HepG2 (cell line): ENCODE measurements around the gene NXN.

ENCODE experiments used
- ATF3 ChIP-seq: sonication (generic); formaldehyde crosslinking; IDR thresholded peaks from 2 replicates; pipeline ENCODE4 v1.4.0; 2020; ENCODE audit warnings: missing genetic modification reagents
- HNRNPLL ChIP-seq: fragments of 200-400 bp; formaldehyde crosslinking; IDR thresholded peaks from 2 replicates; pipeline ENCODE4 v1.6.1; 2017; ENCODE audit warnings: mild to moderate bottlenecking, low read depth, low read length; ENCODE audit not compliant: poor library complexity, severe bottlenecking
- RFX5 ChIP-seq: IDR thresholded peaks from 2 replicates; pipeline ENCODE4 v1.6.1; 2011; ENCODE audit warnings: low read depth, low read length, improper control_type of control experiment
- ZNF879 ChIP-seq: sonication (generic); formaldehyde crosslinking; IDR thresholded peaks from 2 replicates; pipeline ENCODE4 v1.8.1; 2023; ENCODE audit warnings: missing genetic modification reagents
- TF ChIP-seq, protein P1 (sequence below): sonication (generic); formaldehyde crosslinking; IDR thresholded peaks from 2 replicates; pipeline ENCODE4 v1.4.0; 2020; ENCODE audit warnings: missing genetic modification reagents, borderline replicate concordance
- TF ChIP-seq, protein P2 (sequence below), 2 experiments: IDR thresholded peaks; 2 replicates each; pipeline ENCODE4 v1.6.1; 2011 to 2012; ENCODE audit warnings: low read length in 2 of 2, borderline replicate concordance in 1 of 2, low read depth in 1 of 2, mild to moderate bottlenecking in 1 of 2, moderate library complexity in 1 of 2

DNA sequence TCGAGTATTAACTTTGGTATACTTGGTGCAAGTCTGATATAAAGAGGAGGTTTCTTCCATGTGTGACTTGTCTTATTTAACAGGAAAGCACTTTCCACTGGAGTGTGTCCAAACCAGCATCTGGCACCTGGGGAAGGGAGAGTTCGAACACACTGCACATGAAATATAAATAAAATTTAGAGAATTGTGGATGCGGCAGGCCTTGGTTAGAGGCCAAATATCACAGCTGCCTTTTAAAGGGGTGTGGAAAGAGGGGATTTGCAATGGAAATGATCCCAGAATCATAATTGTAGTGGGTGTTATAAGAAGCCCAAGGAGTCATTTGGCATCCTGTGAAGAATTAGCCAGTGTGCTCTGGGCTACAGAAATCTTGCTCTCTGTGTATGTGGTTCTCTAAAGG, 4.3 kb upstream of the NXN start:
- TF ChIP-seq HNRNPLL (no peak), RFX5 (no peak), ZNF879 (CRISPR knock-in tag) (no peak), ATF3 (no peak)
- TF ChIP-seq, protein P1, sequence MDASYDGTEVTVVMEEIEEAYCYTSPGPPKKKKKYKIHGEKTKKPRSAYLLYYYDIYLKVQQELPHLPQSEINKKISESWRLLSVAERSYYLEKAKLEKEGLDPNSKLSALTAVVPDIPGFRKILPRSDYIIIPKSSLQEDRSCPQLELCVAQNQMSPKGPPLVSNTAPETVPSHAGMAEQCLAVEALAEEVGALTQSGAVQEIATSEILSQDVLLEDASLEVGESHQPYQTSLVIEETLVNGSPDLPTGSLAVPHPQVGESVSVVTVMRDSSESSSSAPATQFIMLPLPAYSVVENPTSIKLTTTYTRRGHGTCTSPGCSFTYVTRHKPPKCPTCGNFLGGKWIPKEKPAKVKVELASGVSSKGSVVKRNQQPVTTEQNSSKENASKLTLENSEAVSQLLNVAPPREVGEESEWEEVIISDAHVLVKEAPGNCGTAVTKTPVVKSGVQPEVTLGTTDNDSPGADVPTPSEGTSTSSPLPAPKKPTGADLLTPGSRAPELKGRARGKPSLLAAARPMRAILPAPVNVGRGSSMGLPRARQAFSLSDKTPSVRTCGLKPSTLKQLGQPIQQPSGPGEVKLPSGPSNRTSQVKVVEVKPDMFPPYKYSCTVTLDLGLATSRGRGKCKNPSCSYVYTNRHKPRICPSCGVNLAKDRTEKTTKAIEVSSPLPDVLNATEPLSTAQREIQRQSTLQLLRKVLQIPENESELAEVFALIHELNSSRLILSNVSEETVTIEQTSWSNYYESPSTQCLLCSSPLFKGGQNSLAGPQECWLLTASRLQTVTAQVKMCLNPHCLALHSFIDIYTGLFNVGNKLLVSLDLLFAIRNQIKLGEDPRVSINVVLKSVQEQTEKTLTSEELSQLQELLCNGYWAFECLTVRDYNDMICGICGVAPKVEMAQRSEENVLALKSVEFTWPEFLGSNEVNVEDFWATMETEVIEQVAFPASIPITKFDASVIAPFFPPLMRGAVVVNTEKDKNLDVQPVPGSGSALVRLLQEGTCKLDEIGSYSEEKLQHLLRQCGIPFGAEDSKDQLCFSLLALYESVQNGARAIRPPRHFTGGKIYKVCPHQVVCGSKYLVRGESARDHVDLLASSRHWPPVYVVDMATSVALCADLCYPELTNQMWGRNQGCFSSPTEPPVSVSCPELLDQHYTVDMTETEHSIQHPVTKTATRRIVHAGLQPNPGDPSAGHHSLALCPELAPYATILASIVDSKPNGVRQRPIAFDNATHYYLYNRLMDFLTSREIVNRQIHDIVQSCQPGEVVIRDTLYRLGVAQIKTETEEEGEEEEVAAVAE = no peak
- TF ChIP-seq, protein P2, sequence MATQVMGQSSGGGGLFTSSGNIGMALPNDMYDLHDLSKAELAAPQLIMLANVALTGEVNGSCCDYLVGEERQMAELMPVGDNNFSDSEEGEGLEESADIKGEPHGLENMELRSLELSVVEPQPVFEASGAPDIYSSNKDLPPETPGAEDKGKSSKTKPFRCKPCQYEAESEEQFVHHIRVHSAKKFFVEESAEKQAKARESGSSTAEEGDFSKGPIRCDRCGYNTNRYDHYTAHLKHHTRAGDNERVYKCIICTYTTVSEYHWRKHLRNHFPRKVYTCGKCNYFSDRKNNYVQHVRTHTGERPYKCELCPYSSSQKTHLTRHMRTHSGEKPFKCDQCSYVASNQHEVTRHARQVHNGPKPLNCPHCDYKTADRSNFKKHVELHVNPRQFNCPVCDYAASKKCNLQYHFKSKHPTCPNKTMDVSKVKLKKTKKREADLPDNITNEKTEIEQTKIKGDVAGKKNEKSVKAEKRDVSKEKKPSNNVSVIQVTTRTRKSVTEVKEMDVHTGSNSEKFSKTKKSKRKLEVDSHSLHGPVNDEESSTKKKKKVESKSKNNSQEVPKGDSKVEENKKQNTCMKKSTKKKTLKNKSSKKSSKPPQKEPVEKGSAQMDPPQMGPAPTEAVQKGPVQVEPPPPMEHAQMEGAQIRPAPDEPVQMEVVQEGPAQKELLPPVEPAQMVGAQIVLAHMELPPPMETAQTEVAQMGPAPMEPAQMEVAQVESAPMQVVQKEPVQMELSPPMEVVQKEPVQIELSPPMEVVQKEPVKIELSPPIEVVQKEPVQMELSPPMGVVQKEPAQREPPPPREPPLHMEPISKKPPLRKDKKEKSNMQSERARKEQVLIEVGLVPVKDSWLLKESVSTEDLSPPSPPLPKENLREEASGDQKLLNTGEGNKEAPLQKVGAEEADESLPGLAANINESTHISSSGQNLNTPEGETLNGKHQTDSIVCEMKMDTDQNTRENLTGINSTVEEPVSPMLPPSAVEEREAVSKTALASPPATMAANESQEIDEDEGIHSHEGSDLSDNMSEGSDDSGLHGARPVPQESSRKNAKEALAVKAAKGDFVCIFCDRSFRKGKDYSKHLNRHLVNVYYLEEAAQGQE (IDR thresholded peaks at IDR 0.05; ENCODE audit: borderline replicate concordance in 1 of 2, low read depth in 1 of 2, low read length in 2 of 2) = no peak
